Adipose tissue (tissue), 3 donors: ENCODE data around the gene ENTHD1. TPM values are rescaled to one million over a fixed set of nuclear protein-coding genes. Genes with fewer than 3 reads are reported as not detected.

ENCODE experiments used
- H3K27ac ChIP-seq: one replicate; pipeline ENCODE4 v1.5.1; 2013; ENCODE audit warnings: low read depth, low read length
- WGBS, 3 donors: extraction: QIAGEN DNeasy Blood & Tissue Kit; methylation state at CpG; one replicate each; pipeline ENCODE4 v1.1.7; 2013; 5-methylcytosine and 5-hydroxymethylcytosine counted together
- polyA plus RNA-seq, 3 donors: library from polyadenylated mRNA; stranded (reverse); fragments of 200-250 nt; gene quantifications; one replicate each; pipeline ENCODE4 v1.2.3, GENCODE V29; 2013
- donor health status: healthy with polysubstance abuse.
- donor health status: Bipolar disorder and iron deficiency.
- donor health status: healthy.

The ENTHD1 gene
- polyA plus RNA-seq, 3 donors: not detected

GRCh38 chr22:39926753-39927152 lies 33.2 kb upstream of the ENTHD1 start:
- no peak overlapping the region for H3K27ac ChIP-seq
- 63 to 73% (median 68%) methylated on average over 5 of the region's 5 CpGs for WGBS, 3 donors

- H3K27ac ChIP-seq: no peak overlapping the region
- WGBS, 3 donors: 57 to 61% (median 60%) methylated on average over 8 of the region's 8 CpGs
Observed at GRCh38 chr22:39925909-39926679, 32.5 kb upstream of the ENTHD1 start.

- H3K27ac ChIP-seq: no peak overlapping the region
- 68 to 88% (median 70%) methylated on average over 2 of the region's 2 CpGs for WGBS, 3 donors
Observed at GRCh38 chr22:39925273-39925672, 31.7 kb upstream of the ENTHD1 start.

GRCh38 chr22:39924286-39924685 lies 30.7 kb upstream of the ENTHD1 start:
- 91 to 92% (median 92%) methylated on average over 18 of the region's 18 CpGs for WGBS, 3 donors
- H3K27ac ChIP-seq: no peak overlapping the region

- WGBS, 3 donors: 14 to 37% (median 31%) methylated on average over 5 of the region's 5 CpGs
- H3K27ac ChIP-seq: no peak overlapping the region
Observed at GRCh38 chr22:39923696-39924095, 30.1 kb upstream of the ENTHD1 start.

GRCh38 chr22:39920134-39920743 lies 26.7 kb upstream of the ENTHD1 start:
- WGBS, 3 donors: 84 to 89% (median 85%) methylated on average over 8 of the region's 8 CpGs
- no peak overlapping the region for H3K27ac ChIP-seq

- no peak overlapping the region for H3K27ac ChIP-seq
- WGBS, 3 donors: 44 to 51% (median 47%) methylated on average over 12 of the region's 12 CpGs
Observed at GRCh38 chr22:39917776-39918495, 24.4 kb upstream of the ENTHD1 start.

GRCh38 chr22:39917197-39917643 lies 23.7 kb upstream of the ENTHD1 start:
- H3K27ac ChIP-seq: no peak overlapping the region
- 70 to 76% (median 74%) methylated on average over 5 of the region's 5 CpGs for WGBS, 3 donors

- no peak overlapping the region for H3K27ac ChIP-seq
- WGBS, 3 donors: 85 to 90% (median 85%) methylated on average over 3 of the region's 3 CpGs
Observed at GRCh38 chr22:39916496-39916895, 22.9 kb upstream of the ENTHD1 start.

GRCh38 chr22:39915295-39915726 lies 21.8 kb upstream of the ENTHD1 start:
- H3K27ac ChIP-seq: no peak overlapping the region
- 59 to 71% (median 60%) methylated on average over 4 of the region's 4 CpGs for WGBS, 3 donors

- 88 to 90% (median 89%) methylated on average over 9 of the region's 9 CpGs for WGBS, 3 donors
- H3K27ac ChIP-seq: no peak overlapping the region
Observed at GRCh38 chr22:39914584-39914983, 21.0 kb upstream of the ENTHD1 start.

- 73 to 78% (median 74%) methylated on average over 2 of the region's 2 CpGs for WGBS, 3 donors
- H3K27ac ChIP-seq: no peak overlapping the region
Observed at GRCh38 chr22:39913886-39914285, 20.3 kb upstream of the ENTHD1 start.

- 77 to 89% (median 77%) methylated on average over 5 of the region's 5 CpGs for WGBS, 3 donors
- no peak overlapping the region for H3K27ac ChIP-seq
Observed at GRCh38 chr22:39913321-39913720, 19.8 kb upstream of the ENTHD1 start.

GRCh38 chr22:39910876-39911613 lies 17.5 kb upstream of the ENTHD1 start:
- 66 to 77% (median 68%) methylated on average over 9 of the region's 9 CpGs for WGBS, 3 donors
- H3K27ac ChIP-seq: no peak overlapping the region

- H3K27ac ChIP-seq: no peak overlapping the region
- WGBS, 3 donors: 72 to 82% (median 79%) methylated on average over 5 of the region's 5 CpGs
Observed at GRCh38 chr22:39908737-39909136, 15.2 kb upstream of the ENTHD1 start.

GRCh38 chr22:39908136-39908535 lies 14.6 kb upstream of the ENTHD1 start:
- no peak overlapping the region for H3K27ac ChIP-seq
- 83 to 87% (median 86%) methylated on average over 2 of the region's 2 CpGs for WGBS, 3 donors

GRCh38 chr22:39907605-39908097 lies 14.1 kb upstream of the ENTHD1 start:
- no peak overlapping the region for H3K27ac ChIP-seq
- WGBS, 3 donors: 83 to 89% (median 84%) methylated on average over 9 of the region's 9 CpGs

- 82 to 89% (median 85%) methylated on average over 6 of the region's 6 CpGs for WGBS, 3 donors
Observed at GRCh38 chr22:39907047-39907446, 13.5 kb upstream of the ENTHD1 start.

More at GRCh38 chr22:39907047-39907446, 13.5 kb upstream of the ENTHD1 start:
- no peak overlapping the region for H3K27ac ChIP-seq
